Measurements from ENCODE around the gene GTPBP6. TPM values are rescaled to one million over a fixed set of nuclear protein-coding genes. Genes with fewer than 3 reads are reported as not detected.

Gene GTPBP6
- total RNA-seq, 1 donor from 2014 or later: 49.9 TPM

GRCh38 chrX:345020-345925, 26.7 kb upstream of the GTPBP6 start:
- peak; percentile 82 for DNase-seq (ENCODE audit: extremely low spot score, unreplicated experiment)
- no peaks in the 10 kb centered on the region for H3K9me3 Mint-ChIP-seq (ENCODE audit: unreplicated experiment)
- peaks cover 5% of the 10 kb centered on the region for H3K4me1 Mint-ChIP-seq (ENCODE audit: unreplicated experiment)
- H3K27me3 Mint-ChIP-seq (ENCODE audit: unreplicated experiment): no peaks in the 10 kb centered on the region
- H3K27ac Mint-ChIP-seq (ENCODE audit: unreplicated experiment): no peak overlapping the region
- TF ChIP-seq, protein P1, sequence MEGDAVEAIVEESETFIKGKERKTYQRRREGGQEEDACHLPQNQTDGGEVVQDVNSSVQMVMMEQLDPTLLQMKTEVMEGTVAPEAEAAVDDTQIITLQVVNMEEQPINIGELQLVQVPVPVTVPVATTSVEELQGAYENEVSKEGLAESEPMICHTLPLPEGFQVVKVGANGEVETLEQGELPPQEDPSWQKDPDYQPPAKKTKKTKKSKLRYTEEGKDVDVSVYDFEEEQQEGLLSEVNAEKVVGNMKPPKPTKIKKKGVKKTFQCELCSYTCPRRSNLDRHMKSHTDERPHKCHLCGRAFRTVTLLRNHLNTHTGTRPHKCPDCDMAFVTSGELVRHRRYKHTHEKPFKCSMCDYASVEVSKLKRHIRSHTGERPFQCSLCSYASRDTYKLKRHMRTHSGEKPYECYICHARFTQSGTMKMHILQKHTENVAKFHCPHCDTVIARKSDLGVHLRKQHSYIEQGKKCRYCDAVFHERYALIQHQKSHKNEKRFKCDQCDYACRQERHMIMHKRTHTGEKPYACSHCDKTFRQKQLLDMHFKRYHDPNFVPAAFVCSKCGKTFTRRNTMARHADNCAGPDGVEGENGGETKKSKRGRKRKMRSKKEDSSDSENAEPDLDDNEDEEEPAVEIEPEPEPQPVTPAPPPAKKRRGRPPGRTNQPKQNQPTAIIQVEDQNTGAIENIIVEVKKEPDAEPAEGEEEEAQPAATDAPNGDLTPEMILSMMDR (IDR thresholded peaks at IDR 0.05): no peak
- H3K4me3 Mint-ChIP-seq (ENCODE audit: unreplicated experiment): no peak overlapping the region
- H3K36me3 Mint-ChIP-seq (ENCODE audit: unreplicated experiment): peaks cover 6% of the 10 kb centered on the region

DNA sequence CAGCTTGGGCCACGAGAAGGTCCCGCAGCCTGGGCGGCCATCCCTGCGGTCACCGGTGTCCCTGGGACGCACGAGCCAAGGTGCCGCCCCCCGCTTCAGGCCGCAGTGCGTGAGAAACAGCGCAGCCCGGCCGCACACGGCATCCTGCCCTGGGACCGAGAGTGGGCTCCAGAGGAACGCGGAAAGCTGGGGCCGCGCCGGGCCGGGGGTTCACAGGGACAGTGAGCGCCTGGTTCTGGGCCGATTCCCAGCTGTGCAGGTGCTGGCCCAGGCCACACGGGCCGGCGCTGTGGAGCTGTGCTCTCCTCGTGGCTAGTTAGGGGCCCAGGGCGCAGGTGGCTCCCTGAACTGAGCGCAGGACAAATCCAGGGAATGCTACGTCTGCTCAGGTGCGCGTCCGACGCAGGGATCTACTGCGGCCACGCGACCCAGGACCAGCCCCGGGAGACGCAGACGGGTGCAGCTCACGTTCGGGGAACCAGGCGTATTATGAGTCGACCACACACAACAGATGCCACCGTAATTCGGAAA, 25.8 kb upstream of the GTPBP6 start:
- Mint-ChIP-seq H3K36me3 (ENCODE audit: unreplicated experiment) (peaks cover 5% of the 10 kb centered on the region), H3K9me3 (ENCODE audit: unreplicated experiment) (no peaks in the 10 kb centered on the region), H3K4me3 (ENCODE audit: unreplicated experiment) (no peak overlapping the region), H3K4me1 (ENCODE audit: unreplicated experiment) (peaks cover 5% of the 10 kb centered on the region), H3K27me3 (ENCODE audit: unreplicated experiment) (no peaks in the 10 kb centered on the region), H3K27ac (ENCODE audit: unreplicated experiment) (no peak overlapping the region)
- peak; percentile 79 for DNase-seq (ENCODE audit: extremely low spot score, unreplicated experiment)
- TF ChIP-seq, protein P1 (IDR thresholded peaks at IDR 0.05): no peak

DNA sequence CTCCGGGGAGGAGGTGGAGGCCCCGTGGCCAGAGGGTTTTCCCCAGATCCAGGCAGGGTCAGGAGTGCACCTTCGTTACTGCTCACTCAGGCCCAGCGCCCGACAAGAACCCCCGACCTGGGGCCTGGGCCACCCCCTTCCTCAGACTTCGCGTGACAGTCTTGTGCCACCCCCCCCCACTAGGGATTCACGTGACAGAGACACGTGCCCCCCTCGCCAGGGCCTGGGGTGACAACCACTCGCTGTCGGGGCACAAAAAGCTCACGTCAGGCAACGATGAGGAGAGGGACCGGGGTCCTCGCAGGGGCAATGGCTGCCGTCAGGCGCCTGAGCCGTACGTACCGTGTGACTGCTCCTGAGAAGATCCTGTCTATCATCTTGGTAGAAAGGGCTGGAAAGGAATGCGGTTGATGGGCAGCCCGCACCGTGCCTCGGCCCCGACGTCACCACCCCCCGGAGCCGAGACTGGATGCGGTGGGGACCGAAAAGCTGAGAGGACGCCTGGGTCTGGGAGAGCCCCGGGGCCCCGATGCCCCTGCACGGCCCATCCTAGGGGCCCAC, 23.0 kb upstream of the GTPBP6 start:
- DNase-seq (ENCODE audit: extremely low spot score, unreplicated experiment): peak; percentile 83
- peaks cover 20% of the 10 kb centered on the region for H3K36me3 Mint-ChIP-seq (ENCODE audit: unreplicated experiment)
- H3K4me3 Mint-ChIP-seq (ENCODE audit: unreplicated experiment): no peak overlapping the region
- TF ChIP-seq, protein P1 (IDR thresholded peaks at IDR 0.05): no peak
- no peaks in the 10 kb centered on the region for H3K4me1 Mint-ChIP-seq (ENCODE audit: unreplicated experiment)
- H3K9me3 Mint-ChIP-seq (ENCODE audit: unreplicated experiment): no peaks in the 10 kb centered on the region
- no peak overlapping the region for H3K27ac Mint-ChIP-seq (ENCODE audit: unreplicated experiment)
- no peaks in the 10 kb centered on the region for H3K27me3 Mint-ChIP-seq (ENCODE audit: unreplicated experiment)

DNA sequence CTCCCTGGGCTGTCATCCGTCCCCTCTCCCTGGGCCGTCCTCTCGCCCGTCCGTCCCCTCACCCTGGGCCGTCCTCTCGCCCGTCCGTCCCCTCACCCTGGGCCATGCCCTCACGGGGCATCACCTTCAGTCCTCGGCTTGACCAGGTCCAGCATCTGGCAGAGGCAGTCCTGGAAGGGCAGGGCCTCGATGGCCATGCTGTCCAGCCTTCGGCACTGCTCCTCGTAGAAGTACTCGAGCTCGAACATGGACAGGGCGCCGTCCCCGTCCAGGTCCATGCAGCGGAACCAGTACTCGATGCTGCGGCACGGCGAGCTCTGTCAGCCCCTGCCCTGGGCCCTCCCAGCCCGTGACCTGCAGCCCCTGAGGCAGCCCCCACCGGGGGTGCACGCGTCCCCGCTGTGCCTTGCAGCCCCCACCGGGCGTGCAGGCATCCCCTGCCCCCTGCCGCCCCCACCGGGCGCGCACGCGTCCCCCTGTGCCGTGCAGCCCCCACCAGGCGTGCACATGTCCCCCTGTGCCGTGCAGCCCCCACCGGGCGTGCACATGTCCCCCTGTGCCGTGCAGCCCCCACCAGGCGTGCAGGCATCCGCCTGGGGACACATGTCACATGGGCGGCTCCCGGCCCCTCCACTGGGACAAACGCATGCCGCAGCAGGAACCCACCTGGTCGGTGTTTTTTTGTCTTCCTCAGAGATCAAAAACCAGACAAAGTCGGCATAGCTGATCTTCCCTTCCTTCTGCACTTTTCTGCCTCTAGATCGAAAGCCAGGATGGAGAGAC, 22.2 kb upstream of the GTPBP6 start:
- Mint-ChIP-seq H3K27ac (ENCODE audit: unreplicated experiment) (no peak overlapping the region), H3K4me3 (ENCODE audit: unreplicated experiment) (no peak overlapping the region), H3K4me1 (ENCODE audit: unreplicated experiment) (no peaks in the 10 kb centered on the region), H3K27me3 (ENCODE audit: unreplicated experiment) (no peaks in the 10 kb centered on the region), H3K9me3 (ENCODE audit: unreplicated experiment) (no peaks in the 10 kb centered on the region), H3K36me3 (ENCODE audit: unreplicated experiment) (peaks cover 27% of the 10 kb centered on the region)
- peak; percentile 82 for DNase-seq (ENCODE audit: extremely low spot score, unreplicated experiment)
- TF ChIP-seq, protein P1 (IDR thresholded peaks at IDR 0.05): no peak

All from osteocyte (in vitro differentiated cells).